Muscle of leg (tissue), 11 donors: Measurements from ENCODE around the gene AMPD2. TPM values are rescaled to one million over a fixed set of nuclear protein-coding genes. Genes with fewer than 3 reads are reported as not detected.

Experiments used
- DNase-seq: peaks from one replicate; pipeline ENCODE4 v3.0.0; 2013
- H3K27ac ChIP-seq: one replicate; pipeline ENCODE4 v1.5.1; 2013; ENCODE audit warnings: mild to moderate bottlenecking, low read length, control low read depth
- H3K27me3 ChIP-seq: one replicate; pipeline ENCODE4 v1.6.1; 2013; ENCODE audit warnings: low read length; ENCODE audit not compliant: control insufficient read depth, insufficient read depth
- H3K36me3 ChIP-seq: one replicate; pipeline ENCODE4 v1.6.1; 2013; ENCODE audit warnings: low read length; ENCODE audit not compliant: control insufficient read depth, insufficient read depth
- H3K4me1 ChIP-seq: one replicate; pipeline ENCODE4 v1.6.1; 2013; ENCODE audit warnings: low read length; ENCODE audit not compliant: control insufficient read depth, insufficient read depth
- H3K4me3 ChIP-seq: one replicate; pipeline ENCODE4 v1.5.1; 2013; ENCODE audit warnings: low read length, control low read depth
- H3K9me3 ChIP-seq: replicated peaks from 2 replicates; pipeline ENCODE4 v1.6.1; 2013; ENCODE audit warnings: low read depth, low read length; ENCODE audit not compliant: control insufficient read depth
- WGBS: methylation state at CpG from one replicate; pipeline ENCODE4 v1.1.5; 2013; ENCODE audit warnings: missing lambda C conversion rate; ENCODE audit not compliant: insufficient coverage; 5-methylcytosine and 5-hydroxymethylcytosine counted together
- polyA plus RNA-seq, 8 donors: library from polyadenylated mRNA; unstranded; fragments of 120-200 nt; gene quantifications; one replicate each; pipeline versions ENCODE4 v1.2.1 to v1.2.3, GENCODE V29; 2013; ENCODE audit warnings: inconsistent platforms in 1 of 8, low replicate concordance in 1 of 8; ENCODE audit not compliant: insufficient read length in 8 of 8, insufficient read depth in 1 of 8
- total RNA-seq: library from RNA; stranded (reverse); fragments of 120-200 nt; gene quantifications from one replicate; pipeline ENCODE4 v1.2.4, GENCODE V29; 2013

The AMPD2 gene
- total and polyA plus RNA-seq, 9 donors, result 24.6 to 45.0 (median 33.7) TPM

DNA sequence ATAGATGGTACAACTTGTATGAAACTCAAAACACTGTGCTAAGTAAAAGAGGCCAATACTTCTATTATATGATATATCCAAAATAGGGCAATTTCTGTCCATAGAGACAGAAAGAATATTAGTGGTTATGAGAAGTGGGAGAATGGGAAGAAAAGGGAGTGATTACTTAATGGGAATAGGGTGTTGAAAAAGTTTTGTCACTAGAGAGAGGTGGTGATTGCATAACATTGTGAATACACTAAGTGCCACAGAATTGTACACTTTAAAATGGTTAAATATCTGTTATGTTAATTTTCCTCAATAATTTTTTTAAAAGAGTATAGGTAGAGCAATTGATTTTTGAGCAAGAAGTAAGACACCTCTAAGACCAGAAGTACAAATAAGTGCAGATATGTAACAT lies 30.0 kb upstream of the AMPD2 start:
- no peak for DNase-seq
- Histone ChIP-seq H3K9me3 (no peaks in the 10 kb centered on the region), H3K27ac (no peak overlapping the region), H3K27me3 (no peaks in the 10 kb centered on the region), H3K4me1 (no peaks in the 10 kb centered on the region), H3K4me3 (no peak overlapping the region), H3K36me3 (peaks cover 37% of the 10 kb centered on the region)

DNA sequence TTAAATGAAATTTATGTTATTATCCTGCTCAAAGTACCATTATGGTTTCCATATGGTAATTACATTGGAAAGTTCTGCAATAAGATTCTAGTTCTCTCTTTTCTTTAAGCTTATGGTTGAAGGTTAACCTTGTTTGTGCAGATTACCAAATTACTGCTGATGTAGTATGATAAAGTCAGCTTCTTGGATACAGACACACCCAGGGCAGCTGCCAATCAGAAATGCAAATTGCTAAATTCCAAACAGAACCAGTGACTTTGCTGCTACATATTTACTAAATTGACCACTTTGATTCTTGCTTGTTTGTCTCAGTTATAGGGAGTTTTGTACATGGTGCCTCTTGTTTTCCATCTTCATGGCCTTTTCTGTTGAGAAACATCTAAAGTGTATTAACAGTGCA lies 26.7 kb upstream of the AMPD2 start:
- Histone ChIP-seq H3K27ac (no peak overlapping the region), H3K27me3 (no peaks in the 10 kb centered on the region), H3K4me1 (no peaks in the 10 kb centered on the region), H3K9me3 (no peaks in the 10 kb centered on the region), H3K4me3 (no peak overlapping the region), H3K36me3 (peaks cover 31% of the 10 kb centered on the region)
- DNase-seq, result no peak

DNA sequence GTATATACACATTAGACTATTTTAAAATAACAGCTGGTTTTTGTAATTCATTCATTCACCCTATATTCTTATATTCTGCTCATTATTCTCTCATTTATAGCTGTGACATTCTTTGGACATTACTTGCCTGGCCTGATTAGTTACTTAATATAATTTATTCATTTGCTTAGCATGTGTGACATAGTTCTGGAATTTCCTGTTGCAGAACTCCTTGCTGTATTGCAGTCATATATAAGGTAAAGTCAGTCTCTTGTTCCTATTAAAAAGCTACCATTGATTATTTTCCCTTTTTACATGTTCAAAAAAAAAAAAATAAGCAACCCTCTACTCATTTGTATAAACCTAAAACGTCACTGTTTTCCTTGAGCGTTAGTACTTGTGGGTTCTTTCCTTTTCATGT lies 24.1 kb upstream of the AMPD2 start:
- Histone ChIP-seq H3K4me1 (no peaks in the 10 kb centered on the region), H3K9me3 (no peaks in the 10 kb centered on the region), H3K4me3 (no peak overlapping the region), H3K27ac (no peak overlapping the region), H3K36me3 (peaks cover 24% of the 10 kb centered on the region), H3K27me3 (no peaks in the 10 kb centered on the region)
- WGBS, result no CpG with 5 or more reads among the region's 2 CpGs
- no peak for DNase-seq

DNA sequence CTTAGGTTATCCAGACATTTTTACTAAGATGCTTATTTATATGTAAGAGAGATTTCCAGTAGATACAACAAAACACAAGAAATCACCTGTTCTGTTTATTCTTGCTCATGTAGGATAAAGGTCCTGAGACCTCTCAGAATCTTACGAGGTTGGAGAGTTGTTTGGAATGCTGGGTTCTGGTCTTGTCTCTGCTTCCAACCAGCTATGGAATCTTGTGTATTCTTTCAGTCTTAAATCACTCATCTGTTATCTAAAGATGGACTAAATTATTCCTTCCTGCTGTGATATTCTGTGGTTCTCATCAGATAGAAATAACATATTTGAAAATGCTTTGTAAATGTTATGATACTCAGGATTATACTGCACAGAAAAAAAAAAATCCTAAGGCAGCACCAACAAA lies 21.5 kb upstream of the AMPD2 start:
- no peak for DNase-seq
- Histone ChIP-seq H3K27ac (no peak overlapping the region), H3K4me1 (no peaks in the 10 kb centered on the region), H3K36me3 (peaks cover 13% of the 10 kb centered on the region), H3K27me3 (no peaks in the 10 kb centered on the region), H3K4me3 (no peak overlapping the region), H3K9me3 (no peaks in the 10 kb centered on the region)
- no CpG with 5 or more reads among the region's 1 CpG for WGBS

DNA sequence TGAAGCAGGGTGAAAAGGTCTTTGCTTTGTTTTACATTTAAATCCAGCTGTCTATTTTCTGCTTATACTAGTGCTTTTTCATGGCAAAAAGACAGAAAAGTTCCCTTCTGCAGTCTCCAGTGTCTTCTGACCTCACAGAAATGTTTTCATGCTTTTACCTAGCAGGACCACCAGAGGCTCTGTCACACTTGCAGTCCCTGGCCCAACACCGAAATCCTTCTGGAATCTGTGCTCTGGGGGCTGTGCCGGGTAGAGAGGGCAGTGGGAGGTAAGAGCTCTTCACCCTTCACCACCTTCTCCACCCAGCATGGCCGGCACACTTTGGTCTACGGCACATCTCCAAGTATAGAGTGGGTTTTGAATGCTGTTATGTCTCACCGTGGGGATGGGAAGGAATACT lies 21.0 kb upstream of the AMPD2 start:
- no peaks in the 10 kb centered on the region for H3K4me1 ChIP-seq
- 80% methylated on average over 1 of the region's 5 CpGs for WGBS
- H3K4me3 ChIP-seq, result no peak overlapping the region
- no peaks in the 10 kb centered on the region for H3K9me3 ChIP-seq
- H3K36me3 ChIP-seq, result peaks cover 12% of the 10 kb centered on the region
- H3K27ac ChIP-seq, result no peak overlapping the region
- DNase-seq, result no peak
- H3K27me3 ChIP-seq, result no peaks in the 10 kb centered on the region

DNA sequence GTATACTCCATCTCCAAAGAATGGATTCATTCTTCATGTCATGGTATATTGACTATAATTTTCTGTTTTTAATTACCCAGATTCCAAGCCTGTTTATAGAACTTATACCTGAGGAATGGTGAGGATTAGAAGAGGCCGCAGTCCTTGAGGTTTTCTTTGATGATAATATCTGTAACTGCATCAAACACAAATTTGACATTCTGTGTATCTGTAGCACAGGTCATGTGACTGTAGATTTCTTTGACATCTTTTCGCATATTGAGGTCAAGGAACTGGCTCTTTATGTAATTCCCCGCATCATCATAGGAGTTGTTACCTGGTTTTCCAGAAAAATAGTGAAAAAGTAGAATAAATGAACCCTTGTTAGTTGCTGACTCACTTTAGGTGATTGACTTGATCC lies 16.4 kb upstream of the AMPD2 start:
- Histone ChIP-seq H3K4me1 (no peaks in the 10 kb centered on the region), H3K36me3 (peaks cover 4% of the 10 kb centered on the region), H3K4me3 (no peak overlapping the region), H3K9me3 (no peaks in the 10 kb centered on the region), H3K27ac (no peak overlapping the region), H3K27me3 (no peaks in the 10 kb centered on the region)
- DNase-seq, result no peak
- no CpG with 5 or more reads among the region's 3 CpGs for whole genome bisulfite sequencing

DNA sequence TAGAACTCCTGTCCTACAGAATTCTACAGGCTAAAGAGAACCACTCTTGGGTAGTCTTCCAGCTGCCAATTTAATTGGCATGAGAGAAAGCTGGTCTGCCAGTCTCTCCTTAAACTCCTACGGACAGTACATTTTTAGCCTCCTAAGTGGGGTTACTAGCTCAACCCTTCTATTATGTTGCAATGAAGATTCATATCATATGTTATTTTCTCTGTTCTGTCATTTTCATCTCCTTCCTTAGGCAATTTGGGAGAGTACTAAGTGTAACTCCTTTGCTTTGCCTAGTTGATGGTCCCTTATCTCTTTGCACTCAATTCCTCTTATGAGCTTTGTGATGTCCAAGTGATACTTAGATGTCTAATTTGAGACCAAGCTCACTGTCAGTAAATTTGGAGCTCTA lies 14.3 kb upstream of the AMPD2 start:
- WGBS, result no CpG with 5 or more reads among the region's 1 CpG
- Histone ChIP-seq H3K4me3 (no peak overlapping the region), H3K9me3 (no peaks in the 10 kb centered on the region), H3K36me3 (no peaks in the 10 kb centered on the region), H3K4me1 (no peaks in the 10 kb centered on the region), H3K27me3 (no peaks in the 10 kb centered on the region), H3K27ac (no peak overlapping the region)
- no peak for DNase-seq

DNA sequence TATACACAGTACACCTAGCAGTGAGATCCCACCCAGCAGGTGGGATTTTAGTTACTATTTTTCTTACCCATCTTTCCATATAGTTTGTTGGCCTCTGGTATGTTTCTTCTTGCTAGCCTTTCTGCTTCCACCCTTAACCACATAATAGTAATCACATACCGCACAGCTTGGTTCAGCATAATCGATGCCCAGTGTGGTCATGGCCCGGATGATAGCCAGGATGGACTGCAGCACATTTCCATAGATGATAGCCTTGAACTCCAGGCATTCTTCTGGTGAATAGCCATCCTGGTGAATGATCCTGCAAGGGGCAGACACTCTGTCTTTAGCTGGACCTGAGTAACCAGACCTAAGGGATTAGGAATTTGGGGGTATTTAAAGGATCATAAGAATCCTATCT lies 9.8 kb upstream of the AMPD2 start:
- 92% methylated on average over 3 of the region's 3 CpGs for WGBS
- Histone ChIP-seq H3K27ac (no peak overlapping the region), H3K4me1 (no peaks in the 10 kb centered on the region), H3K9me3 (no peaks in the 10 kb centered on the region), H3K27me3 (no peaks in the 10 kb centered on the region), H3K36me3 (no peaks in the 10 kb centered on the region), H3K4me3 (no peak overlapping the region)
- no peak for DNase-seq

DNA sequence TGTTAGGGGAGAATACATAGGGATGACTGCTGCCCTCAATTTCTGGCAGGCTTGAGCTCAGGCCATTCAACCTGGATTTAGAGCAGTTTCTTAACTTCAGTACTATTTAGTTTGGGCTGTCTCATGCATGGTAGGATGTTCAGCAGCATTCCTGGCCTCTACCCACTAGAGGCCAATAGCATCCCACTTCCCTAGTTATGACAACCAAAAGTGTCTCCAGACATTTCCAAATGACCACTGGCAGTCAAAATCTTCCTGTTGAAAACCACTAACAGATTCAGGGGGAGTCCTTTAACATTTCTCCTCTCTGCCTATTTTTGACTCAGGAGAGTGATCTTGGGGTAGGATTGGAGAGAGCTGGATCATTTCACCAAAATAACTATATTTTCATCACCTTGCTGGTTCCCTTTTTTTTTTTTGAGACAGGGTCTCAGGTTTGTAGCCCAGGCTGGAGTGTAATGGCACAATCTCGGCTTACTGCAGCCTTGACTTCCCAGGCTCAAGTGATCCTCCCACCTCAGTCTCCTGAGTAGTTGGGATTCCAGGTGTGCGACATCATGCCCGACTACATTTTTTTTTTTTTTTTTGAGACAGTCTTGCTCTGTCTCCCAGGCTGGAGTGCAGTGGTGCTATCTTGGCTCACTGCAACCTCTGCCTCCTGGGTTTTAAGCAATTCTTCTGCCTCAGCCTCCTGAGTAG lies 8.9 kb upstream of the AMPD2 start:
- no peaks in the 10 kb centered on the region for H3K4me1 ChIP-seq
- no peak for DNase-seq
- WGBS, result 69% methylated on average over 2 of the region's 3 CpGs

DNA sequence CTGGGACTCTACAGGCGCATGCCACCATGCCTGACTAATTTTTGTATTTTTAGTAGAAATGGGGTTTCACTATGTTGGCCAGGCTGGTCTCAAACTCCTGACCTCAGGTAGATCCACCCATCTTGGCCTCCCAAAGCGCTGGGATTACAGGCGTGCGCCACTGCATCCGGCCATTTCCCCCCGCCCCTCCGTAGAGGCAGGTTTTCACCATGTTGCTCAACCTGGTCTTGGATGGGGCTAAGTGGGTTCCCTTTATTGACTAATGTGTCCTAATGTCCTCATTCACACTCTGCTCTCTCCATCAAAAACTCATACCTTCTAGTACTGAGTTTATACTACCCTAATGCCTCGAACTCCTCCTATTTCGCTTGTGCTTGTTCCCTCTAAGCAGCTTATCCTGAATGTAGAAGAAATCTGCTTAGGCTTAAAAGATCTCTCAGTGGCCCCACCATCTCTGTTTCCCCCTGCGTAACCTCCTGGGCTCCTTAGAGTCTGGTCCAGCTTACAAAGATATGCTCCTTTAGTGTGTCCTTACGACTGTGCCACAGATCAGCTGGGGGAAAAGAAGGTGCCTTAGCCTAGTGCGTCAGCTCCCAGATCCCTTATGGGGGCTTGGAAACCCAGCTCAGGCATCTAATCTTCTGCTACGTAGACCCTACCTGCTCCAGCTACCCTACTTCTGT lies 8.2 kb upstream of the AMPD2 start:
- DNase-seq, result no peak

More for the DNA sequence above, 8.9 kb upstream of the AMPD2 start:
- Histone ChIP-seq H3K9me3 (no peaks in the 10 kb centered on the region), H3K27ac (no peak overlapping the region), H3K4me3 (no peak overlapping the region), H3K36me3 (no peaks in the 10 kb centered on the region), H3K27me3 (no peaks in the 10 kb centered on the region)

More for the DNA sequence above, 8.2 kb upstream of the AMPD2 start:
- Histone ChIP-seq H3K27ac (no peak overlapping the region), H3K4me3 (no peak overlapping the region), H3K4me1 (no peaks in the 10 kb centered on the region), H3K27me3 (no peaks in the 10 kb centered on the region), H3K36me3 (no peaks in the 10 kb centered on the region), H3K9me3 (no peaks in the 10 kb centered on the region)
- WGBS, result 64% methylated on average over 5 of the region's 13 CpGs
